SK-N-SH (cell line): ENCODE data around the gene DPF3. TPM values are rescaled to one million over a fixed set of nuclear protein-coding genes. Genes with fewer than 3 reads are reported as not detected.

ENCODE experiments used
- CTCF ChIA-PET: fragments of 300-600, 350-600 bp; formaldehyde crosslinking; extraction: SDS; loops from one replicate; lab custom pipeline; 2021; lab: Yijun Ruan, JAX
- POLR2A ChIA-PET: fragments of 350-600 bp; sonication (Branson Sonifier 250); formaldehyde crosslinking; extraction: SDS; loops from one replicate; lab custom pipeline; 2020; ENCODE audit warnings: antibody characterized with exemption, inconsistent platforms; lab: Yijun Ruan, JAX
- DNase-seq: peaks from one replicate; pipeline ENCODE4 v3.0.0; 2012
- H2AFZ ChIP-seq: fragments of 200-600 bp; sonication (generic); 2 replicates; pipeline ENCODE4 v1.8.1; 2016; ENCODE audit warnings: antibody characterized with exemption, mild to moderate bottlenecking, low read depth
- H3F3A ChIP-seq: fragments of 200-600 bp; sonication (generic); replicated peaks from 2 replicates; pipeline ENCODE3; 2016; ENCODE audit warnings: antibody characterized with exemption, mild to moderate bottlenecking; ENCODE audit not compliant: insufficient read depth
- H3K27ac ChIP-seq, 2 experiments: fragments of 200-500 bp in 1 of 2; fragments of 200-600 bp in 1 of 2; sonication (Bioruptor generic) in 1 of 2; sonication (generic), shearing (Covaris generic) in 1 of 2; 2 replicates each; pipeline versions ENCODE4 v1.5.1 to v1.6.1; 2014 to 2016; ENCODE audit warnings: low read depth in 2 of 2, inconsistent platforms in 1 of 2, low read length in 1 of 2, mild to moderate bottlenecking in 1 of 2, mixed read lengths in 1 of 2
- H3K27me3 ChIP-seq: fragments of 200-600 bp; sonication (generic), shearing (Covaris generic); 2 replicates; pipeline ENCODE4 v1.6.1; 2016; ENCODE audit warnings: mixed run types; ENCODE audit not compliant: insufficient read depth
- H3K36me3 ChIP-seq, 2 experiments: fragments of 200-500 bp in 1 of 2; fragments of 200-600 bp in 1 of 2; sonication (Bioruptor generic) in 1 of 2; sonication (generic) in 1 of 2; replicated peaks in 1 of 2; 2 replicates each; pipeline versions ENCODE3 to v1.5.1; 2014 to 2016; ENCODE audit warnings: low read length in 1 of 2, mild to moderate bottlenecking in 1 of 2; ENCODE audit not compliant: insufficient read depth in 2 of 2, control insufficient read depth in 1 of 2
- H3K4me1 ChIP-seq, 2 experiments: fragments of 200-500 bp in 1 of 2; fragments of 200-600 bp in 1 of 2; sonication (Bioruptor generic) in 1 of 2; sonication (generic), shearing (Covaris generic) in 1 of 2; 2 replicates each; pipeline versions ENCODE4 v1.5.1 to v1.6.1; 2014 to 2016; ENCODE audit warnings: low read depth in 1 of 2, low read length in 1 of 2, mixed run types in 1 of 2; ENCODE audit not compliant: insufficient read depth in 2 of 2, control insufficient read depth in 1 of 2
- H3K4me2 ChIP-seq: fragments of 200-600 bp; sonication (generic), shearing (Covaris generic); 2 replicates; pipeline ENCODE4 v1.6.1; 2017; ENCODE audit warnings: mixed run types
- H3K4me3 ChIP-seq, 2 experiments: fragments of 200-500 bp in 1 of 2; fragments of 200-600 bp in 1 of 2; sonication (Bioruptor generic) in 1 of 2; sonication (generic), shearing (Covaris generic) in 1 of 2; 2 replicates each; pipeline versions ENCODE4 v1.5.1 to v1.8.1; 2014 to 2016; ENCODE audit warnings: low read depth in 2 of 2, inconsistent platforms in 1 of 2, low read length in 1 of 2, mild to moderate bottlenecking in 1 of 2, mixed read lengths in 1 of 2, moderate library complexity in 1 of 2
- H3K79me2 ChIP-seq: fragments of 200-600 bp; sonication (generic); 2 replicates; pipeline ENCODE4 v1.8.1; 2017; ENCODE audit warnings: mild to moderate bottlenecking; ENCODE audit not compliant: insufficient read depth
- H3K9ac ChIP-seq: fragments of 200-600 bp; sonication (generic); 2 replicates; pipeline ENCODE4 v1.6.1; 2017; ENCODE audit warnings: mixed run types
- H3K9me2 ChIP-seq: fragments of 200-600 bp; sonication (generic); 2 replicates; pipeline ENCODE4 v1.6.1; 2017; ENCODE audit warnings: mixed run types
- H3K9me3 ChIP-seq: fragments of 200-600 bp; sonication (generic); 2 replicates; pipeline ENCODE4 v1.6.1; 2017; ENCODE audit warnings: mixed run types, mild to moderate bottlenecking, moderate library complexity
- H4K20me1 ChIP-seq: fragments of 200-600 bp; sonication (generic); 2 replicates; pipeline ENCODE4 v1.6.1; 2017; ENCODE audit warnings: mild to moderate bottlenecking, mixed run types; ENCODE audit not compliant: insufficient read depth
- ELF1 ChIP-seq: IDR thresholded peaks from 2 replicates; pipeline ENCODE4 v1.4.0; 2012
- EZH2phosphoT487 ChIP-seq: fragments of 200-600 bp; sonication (generic); IDR thresholded peaks from 2 replicates; pipeline ENCODE4 v1.6.1; 2017; ENCODE audit warnings: low read depth, mixed run types, mild to moderate bottlenecking, antibody characterized with exemption, moderate library complexity, borderline replicate concordance
- FOXJ3 ChIP-seq: sonication (generic); formaldehyde crosslinking; IDR thresholded peaks from 2 replicates; pipeline ENCODE4 v1.5.1; 2020; ENCODE audit warnings: mild to moderate bottlenecking, missing genetic modification reagents
- GABPA ChIP-seq: IDR thresholded peaks from 2 replicates; pipeline ENCODE4 v1.4.0; 2012; ENCODE audit warnings: low read depth, mild to moderate bottlenecking
- GATA2 ChIP-seq: sonication (generic); formaldehyde crosslinking; IDR thresholded peaks from 2 replicates; pipeline ENCODE4 v1.5.0; 2020; ENCODE audit warnings: mild to moderate bottlenecking, missing genetic modification reagents
- JUND ChIP-seq: IDR thresholded peaks from 2 replicates; pipeline ENCODE4 v1.4.0; 2012
- MXI1 ChIP-seq: IDR thresholded peaks from 2 replicates; pipeline ENCODE4 v1.6.1; 2012; ENCODE audit warnings: mild to moderate bottlenecking, low read depth, low read length, improper control_type of control experiment
- NFIC ChIP-seq: IDR thresholded peaks from 2 replicates; pipeline ENCODE4 v1.4.0; 2012; ENCODE audit warnings: borderline replicate concordance
- NRF1 ChIP-seq: IDR thresholded peaks from 2 replicates; pipeline ENCODE4 v1.6.1; 2012; ENCODE audit warnings: low read depth, mild to moderate bottlenecking, low read length
- RAD21 ChIP-seq: IDR thresholded peaks from 2 replicates; pipeline ENCODE4 v1.6.1; 2012; ENCODE audit warnings: mild to moderate bottlenecking, low read length
- RFX5 ChIP-seq: IDR thresholded peaks from 2 replicates; pipeline ENCODE4 v1.6.1; 2012; ENCODE audit warnings: mild to moderate bottlenecking, improper control_type of control experiment, low read length
- RXRA ChIP-seq: IDR thresholded peaks from 2 replicates; pipeline ENCODE4 v1.4.0; 2012; ENCODE audit warnings: low read depth, mild to moderate bottlenecking, borderline replicate concordance
- SIN3A ChIP-seq: IDR thresholded peaks from 2 replicates; pipeline ENCODE4 v1.6.1; 2012; ENCODE audit warnings: low read depth, mild to moderate bottlenecking, low read length, moderate library complexity, borderline replicate concordance
- SMC3 ChIP-seq: IDR thresholded peaks from 2 replicates; pipeline ENCODE4 v1.6.1; 2012; ENCODE audit warnings: low read depth, low read length, improper control_type of control experiment
- TAF1 ChIP-seq: IDR thresholded peaks from 2 replicates; pipeline ENCODE4 v1.6.1; 2012; ENCODE audit warnings: low read depth, mild to moderate bottlenecking, low read length, moderate library complexity, borderline replicate concordance
- TCF12 ChIP-seq: IDR thresholded peaks from 2 replicates; pipeline ENCODE4 v1.4.0; 2012
- TEAD4 ChIP-seq: IDR thresholded peaks from 2 replicates; pipeline ENCODE4 v1.4.0; 2012; ENCODE audit warnings: mild to moderate bottlenecking, borderline replicate concordance; ENCODE audit not compliant: insufficient read depth
- YY1 ChIP-seq: IDR thresholded peaks from 2 replicates; pipeline ENCODE4 v1.4.0; 2012; ENCODE audit warnings: low read depth, mild to moderate bottlenecking
- WGBS: methylation state at CpG from one replicate; pipeline ENCODE4 v1.1.6; 2017; ENCODE audit warnings: low lambda C conversion rate; 5-methylcytosine and 5-hydroxymethylcytosine counted together
- polyA plus RNA-seq, 3 experiments: library from polyadenylated mRNA; depleted of rRNA; stranded (reverse); fragments of >200 nt; gene quantifications; 2 replicates each; pipeline ENCODE4 v1.2.3, GENCODE V29; 2012
- TF ChIP-seq, protein P1 (sequence below): fragments of 200-600 bp; sonication (generic); IDR thresholded peaks from 2 replicates; pipeline ENCODE4 v1.6.1; 2017; ENCODE audit warnings: antibody characterized with exemption, mild to moderate bottlenecking, moderate library complexity
- TF ChIP-seq, protein P2 (sequence below): IDR thresholded peaks from 2 replicates; pipeline ENCODE4; 2012
- TF ChIP-seq, protein P3 (sequence below): IDR thresholded peaks from 2 replicates; pipeline ENCODE4 v1.4.0; 2012; ENCODE audit warnings: low read depth, borderline replicate concordance
- TF ChIP-seq, protein P4 (sequence below): IDR thresholded peaks from 2 replicates; pipeline ENCODE4 v1.4.0; 2012; ENCODE audit warnings: low read depth

Gene DPF3
- polyA plus RNA-seq, 1 of the 3 experiments (the other 2 are of a cell fraction): 2.8 TPM

DNA sequence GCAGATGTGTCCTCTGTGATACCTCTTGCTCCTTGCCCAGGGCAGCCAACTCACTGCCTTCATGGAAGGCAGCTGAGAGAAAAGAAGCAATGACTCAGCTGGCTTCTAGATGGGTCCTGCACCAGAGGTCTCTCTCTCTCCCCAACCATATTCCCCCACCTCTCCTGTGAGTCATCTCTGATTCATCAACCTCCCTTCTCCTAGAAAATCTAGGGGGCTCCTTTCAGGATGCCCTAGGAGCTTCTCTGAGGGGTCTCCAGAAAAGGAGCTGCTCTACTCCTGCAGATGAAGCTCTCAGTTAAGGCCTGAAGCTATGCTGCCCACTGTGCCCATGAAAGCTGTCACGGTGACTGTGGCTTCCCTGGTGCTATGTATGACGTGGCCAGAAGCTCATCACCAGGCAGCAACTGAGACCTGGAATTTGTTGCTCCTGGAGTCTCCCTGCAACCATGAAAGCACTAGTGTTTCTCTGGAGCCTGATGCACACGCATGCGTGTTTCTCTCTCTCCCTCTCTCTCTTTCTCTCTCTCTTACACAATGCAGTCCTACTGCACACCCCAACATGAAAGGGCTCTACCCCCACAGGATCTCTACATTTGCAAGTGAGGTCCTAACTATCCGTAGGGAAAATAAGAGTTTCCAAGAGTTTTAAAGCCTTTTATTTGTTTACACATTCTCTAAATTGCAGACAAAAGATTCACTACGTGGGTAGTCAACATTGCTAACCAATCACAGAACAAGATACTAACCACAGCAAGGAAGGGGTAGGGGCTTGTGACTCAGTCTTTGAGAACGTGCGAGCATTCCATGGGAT is 285.3 kb downstream of the DPF3 start (continued):
- TF ChIP-seq, protein P1, sequence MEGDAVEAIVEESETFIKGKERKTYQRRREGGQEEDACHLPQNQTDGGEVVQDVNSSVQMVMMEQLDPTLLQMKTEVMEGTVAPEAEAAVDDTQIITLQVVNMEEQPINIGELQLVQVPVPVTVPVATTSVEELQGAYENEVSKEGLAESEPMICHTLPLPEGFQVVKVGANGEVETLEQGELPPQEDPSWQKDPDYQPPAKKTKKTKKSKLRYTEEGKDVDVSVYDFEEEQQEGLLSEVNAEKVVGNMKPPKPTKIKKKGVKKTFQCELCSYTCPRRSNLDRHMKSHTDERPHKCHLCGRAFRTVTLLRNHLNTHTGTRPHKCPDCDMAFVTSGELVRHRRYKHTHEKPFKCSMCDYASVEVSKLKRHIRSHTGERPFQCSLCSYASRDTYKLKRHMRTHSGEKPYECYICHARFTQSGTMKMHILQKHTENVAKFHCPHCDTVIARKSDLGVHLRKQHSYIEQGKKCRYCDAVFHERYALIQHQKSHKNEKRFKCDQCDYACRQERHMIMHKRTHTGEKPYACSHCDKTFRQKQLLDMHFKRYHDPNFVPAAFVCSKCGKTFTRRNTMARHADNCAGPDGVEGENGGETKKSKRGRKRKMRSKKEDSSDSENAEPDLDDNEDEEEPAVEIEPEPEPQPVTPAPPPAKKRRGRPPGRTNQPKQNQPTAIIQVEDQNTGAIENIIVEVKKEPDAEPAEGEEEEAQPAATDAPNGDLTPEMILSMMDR: no peak
- TF ChIP-seq GABPA (no peak), MXI1 (no peak), TCF12 (peak; percentile 77), JUND (peak; percentile 94), RXRA (peak; percentile 58; the same call in 1 of the 2 replicates), YY1 (no peak), GATA2 (no peak), RFX5 (no peak), ELF1 (no peak), SMC3 (no peak), NRF1 (no peak), EZH2phosphoT487 (no peak), TEAD4 (no peak), RAD21 (no peak), NFIC (peak; percentile 50; the same call in 1 of the 2 replicates)
- TF ChIP-seq, protein P2, sequence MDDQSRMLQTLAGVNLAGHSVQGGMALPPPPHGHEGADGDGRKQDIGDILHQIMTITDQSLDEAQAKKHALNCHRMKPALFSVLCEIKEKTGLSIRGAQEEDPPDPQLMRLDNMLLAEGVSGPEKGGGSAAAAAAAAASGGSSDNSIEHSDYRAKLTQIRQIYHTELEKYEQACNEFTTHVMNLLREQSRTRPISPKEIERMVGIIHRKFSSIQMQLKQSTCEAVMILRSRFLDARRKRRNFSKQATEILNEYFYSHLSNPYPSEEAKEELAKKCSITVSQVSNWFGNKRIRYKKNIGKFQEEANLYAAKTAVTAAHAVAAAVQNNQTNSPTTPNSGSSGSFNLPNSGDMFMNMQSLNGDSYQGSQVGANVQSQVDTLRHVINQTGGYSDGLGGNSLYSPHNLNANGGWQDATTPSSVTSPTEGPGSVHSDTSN: no peak

DNA sequence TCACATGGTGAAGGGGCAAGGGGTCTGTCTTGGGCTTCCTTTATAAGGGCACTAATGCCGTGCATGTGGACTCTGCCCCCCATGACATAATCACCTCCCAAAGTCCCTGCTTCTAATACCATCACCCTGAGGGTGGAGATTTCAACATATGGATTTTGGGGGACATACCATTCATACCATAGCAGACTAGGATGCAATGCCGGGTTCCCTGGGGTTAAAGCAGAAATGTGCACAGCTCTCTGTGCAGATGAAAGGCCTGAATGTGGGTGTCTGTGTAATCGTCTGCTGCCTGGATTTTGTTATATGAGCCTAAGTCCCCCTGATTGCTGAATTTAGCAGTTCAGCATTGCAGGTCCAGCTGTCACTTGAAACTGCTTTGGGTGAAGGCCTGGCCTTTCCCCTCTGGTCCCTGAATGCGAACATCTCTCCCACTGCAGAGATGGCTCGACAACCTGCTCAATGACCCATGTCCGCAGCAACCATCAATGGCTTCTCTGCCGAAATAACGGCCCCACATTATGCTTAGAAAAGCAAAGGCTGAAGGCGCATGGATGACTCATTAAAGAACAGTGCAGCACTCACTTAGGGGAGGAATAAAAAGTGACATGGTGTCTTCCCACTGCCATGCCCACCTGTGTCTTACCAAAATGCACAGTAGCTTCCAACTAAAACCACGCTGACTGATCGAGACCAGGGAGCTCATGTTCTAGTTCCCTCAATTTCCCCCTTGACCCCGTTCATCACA is 286.3 kb downstream of the DPF3 start:
- Histone ChIP-seq H3K9me3 (no peaks in the 10 kb centered on the region), H3K27ac (peak overlapping the region in 1 of 2 experiments; percentile 62; a peak in 2 of 4 replicates), H3K9ac (no peak overlapping the region), H2AFZ (peak overlapping the region; percentile 45; the same call in 1 of the 2 replicates), H3K4me2 (peak overlapping the region; percentile 26), H3K9me2 (no peaks in the 10 kb centered on the region), H3F3A (no peaks in the 10 kb centered on the region), H3K79me2 (no peaks in the 10 kb centered on the region), H3K4me1 (peaks cover under 1 to 16% of the 10 kb centered on the region in 2 experiments; a peak in 3 of 4 replicates), H3K27me3 (no peaks in the 10 kb centered on the region), H3K36me3 (no peaks in the 10 kb centered on the region), H4K20me1 (no peaks in the 10 kb centered on the region), H3K4me3 (no peak overlapping the region)
- no peak for DNase-seq
- POLR2A ChIA-PET: no interaction called here
- WGBS: 91% methylated on average over 12 of the region's 12 CpGs
- TF ChIP-seq, protein P2: no peak
- TF ChIP-seq RFX5: no peak
- TF ChIP-seq FOXJ3 (CRISPR knock-in tag): no peak
- no peak for TF ChIP-seq SMC3
- TF ChIP-seq, protein P3, sequence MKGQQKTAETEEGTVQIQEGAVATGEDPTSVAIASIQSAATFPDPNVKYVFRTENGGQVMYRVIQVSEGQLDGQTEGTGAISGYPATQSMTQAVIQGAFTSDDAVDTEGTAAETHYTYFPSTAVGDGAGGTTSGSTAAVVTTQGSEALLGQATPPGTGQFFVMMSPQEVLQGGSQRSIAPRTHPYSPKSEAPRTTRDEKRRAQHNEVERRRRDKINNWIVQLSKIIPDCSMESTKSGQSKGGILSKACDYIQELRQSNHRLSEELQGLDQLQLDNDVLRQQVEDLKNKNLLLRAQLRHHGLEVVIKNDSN: no peak
- TF ChIP-seq ELF1: no peak
- TF ChIP-seq TAF1: no peak
- TF ChIP-seq, protein P4, sequence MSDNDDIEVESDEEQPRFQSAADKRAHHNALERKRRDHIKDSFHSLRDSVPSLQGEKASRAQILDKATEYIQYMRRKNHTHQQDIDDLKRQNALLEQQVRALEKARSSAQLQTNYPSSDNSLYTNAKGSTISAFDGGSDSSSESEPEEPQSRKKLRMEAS: no peak
- no peak for TF ChIP-seq GABPA
- TF ChIP-seq SIN3A: no peak
- no peak for TF ChIP-seq RAD21
- CTCF ChIA-PET: no interaction called here
